Endometrium (tissue), 2 donors: ENCODE results near the gene PRKAR1B.

Experiments
- FAIRE-seq: peaks from 2 replicates; lab custom pipeline; 2012; peaks lifted over from hg19 to GRCh38; lab: Jason Lieb, UNC
- donor health status: control.
- donor health status: control.

Gene PRKAR1B

DNA sequence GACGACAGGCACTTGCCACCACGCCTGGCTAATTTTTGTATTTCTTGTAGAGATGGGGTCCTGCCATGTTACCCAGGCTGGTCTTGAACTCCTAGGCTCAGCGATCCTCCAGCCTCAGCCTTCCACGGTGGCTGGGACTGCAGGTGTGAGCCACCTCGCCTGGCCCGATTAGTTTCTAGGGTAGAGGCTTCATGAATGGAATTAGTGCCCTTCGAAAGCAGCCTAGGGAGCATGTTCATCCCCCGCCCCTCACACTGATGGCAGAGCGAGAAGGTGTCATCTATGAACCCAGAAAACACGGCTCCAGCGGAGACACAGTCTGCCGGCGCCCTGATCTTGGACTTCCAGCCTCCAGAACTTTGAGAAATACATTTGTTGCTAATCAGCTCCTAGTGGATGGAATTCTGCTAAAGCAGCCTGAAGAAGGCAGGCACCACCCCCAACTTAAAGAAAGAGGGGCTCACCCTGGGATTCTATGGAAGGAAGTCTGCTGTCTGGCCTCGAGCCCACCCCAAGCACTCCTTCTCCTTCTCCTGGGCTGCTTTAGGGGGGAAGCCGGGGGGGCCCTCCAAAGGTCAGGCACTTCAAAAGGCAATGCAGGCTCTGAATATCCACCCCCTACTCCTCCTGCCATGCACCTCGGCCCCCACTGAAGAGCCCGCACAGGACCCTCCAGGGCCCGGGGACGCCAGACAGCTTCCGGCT is 217.5 kb downstream of the PRKAR1B start:
- FAIRE-seq = no peak

DNA sequence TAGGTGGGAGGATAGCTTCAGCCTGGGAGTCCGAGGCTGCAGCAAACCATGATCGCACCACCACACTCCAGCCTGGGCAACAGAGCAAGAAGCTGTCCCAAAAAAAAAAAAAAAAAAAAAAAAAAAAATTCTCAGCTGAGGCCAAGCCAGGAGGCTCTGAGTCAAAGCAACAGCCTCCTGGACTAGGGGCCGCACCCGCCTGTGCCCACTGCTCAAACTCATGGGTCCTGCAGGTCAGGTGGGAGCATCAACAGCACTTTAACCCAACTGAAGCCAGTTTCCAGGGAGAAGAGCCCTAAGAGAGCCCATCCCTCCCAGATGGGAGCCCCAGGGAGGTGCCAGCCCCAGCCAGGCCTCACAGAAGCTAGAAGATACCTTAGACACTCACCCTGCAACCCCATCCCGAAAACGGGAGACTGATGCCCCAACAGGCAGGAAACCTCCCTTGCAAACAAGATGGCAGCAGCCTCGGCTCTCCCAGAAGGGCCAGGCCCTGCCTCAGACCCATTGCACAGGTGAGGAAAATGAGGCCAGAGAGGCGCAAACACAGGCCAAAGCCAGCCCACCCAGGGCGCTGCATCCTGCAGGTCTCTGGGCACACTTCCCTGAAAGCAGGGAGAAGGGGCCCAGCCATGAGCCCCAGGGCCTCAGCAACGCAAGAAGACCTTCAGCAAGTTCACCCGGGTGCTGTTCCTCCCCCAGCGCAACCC is 218.5 kb downstream of the PRKAR1B start:
- FAIRE-seq = no peak

DNA sequence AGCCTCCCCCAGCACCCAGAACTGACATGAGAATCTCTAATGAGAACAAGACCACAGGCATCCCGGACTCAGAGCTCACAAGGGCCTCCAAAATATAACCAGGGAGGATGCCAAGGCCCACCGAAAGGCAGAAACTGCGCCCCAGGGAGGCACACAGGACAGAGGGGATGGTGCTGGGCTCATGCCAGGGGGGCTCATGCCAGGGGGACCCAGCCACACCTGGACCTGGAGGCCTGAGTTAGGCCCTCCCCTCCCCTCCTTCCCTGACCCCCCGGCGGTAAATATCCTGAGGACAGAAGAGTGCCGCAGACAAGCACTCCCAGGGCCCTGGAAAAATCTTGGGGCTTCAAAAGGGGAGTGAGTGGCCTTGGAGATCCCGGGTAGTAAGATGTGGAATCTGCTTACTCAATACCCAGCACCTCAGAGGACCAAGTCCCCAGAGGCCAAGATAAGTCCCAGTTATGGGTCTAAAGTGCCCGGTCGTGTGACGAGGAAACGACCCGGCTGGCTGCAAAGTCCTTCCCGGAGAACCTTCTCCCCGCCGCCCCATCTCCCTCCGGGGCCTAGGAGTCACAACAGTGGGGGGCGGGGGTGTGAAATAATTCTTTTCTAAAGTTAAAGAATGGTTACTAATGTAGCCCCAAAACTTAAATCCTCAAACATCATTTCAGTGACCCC is 219.3 kb downstream of the PRKAR1B start:
- FAIRE-seq = no peak

DNA sequence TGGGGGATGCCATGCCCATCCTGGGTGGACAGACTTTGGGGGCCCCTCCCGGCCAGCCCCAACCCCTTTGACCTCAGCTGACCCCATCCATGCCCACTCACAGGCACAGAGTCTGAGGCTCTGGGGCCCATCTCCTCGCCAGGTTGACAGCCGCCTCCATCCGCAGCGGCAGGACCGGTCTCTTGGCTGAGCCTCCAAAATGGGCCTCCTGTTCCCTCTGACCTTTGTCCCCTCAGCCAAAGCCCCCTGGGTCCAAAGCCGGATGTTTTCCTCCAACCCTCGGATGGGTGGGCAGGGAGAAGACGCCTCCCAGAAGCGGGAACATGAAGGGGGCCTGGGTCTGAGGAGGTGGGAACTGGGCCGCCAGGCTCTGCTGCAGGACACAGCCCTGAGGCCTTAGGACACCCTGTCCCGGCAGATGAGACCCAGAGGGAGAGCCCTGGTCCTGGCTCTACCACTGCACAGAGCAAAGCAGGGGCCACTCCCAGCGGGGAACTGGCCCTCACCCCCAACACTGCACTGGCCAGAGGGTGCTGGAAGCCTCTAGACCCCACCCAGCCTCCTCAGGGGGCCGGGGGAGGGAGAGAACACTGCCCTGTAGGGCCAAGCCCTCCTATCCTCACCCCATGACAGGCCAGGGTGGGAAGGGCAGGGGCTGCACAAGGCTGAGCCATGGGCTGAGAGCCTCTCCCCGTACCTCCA is 220.0 kb downstream of the PRKAR1B start:
- no peak for FAIRE-seq

DNA sequence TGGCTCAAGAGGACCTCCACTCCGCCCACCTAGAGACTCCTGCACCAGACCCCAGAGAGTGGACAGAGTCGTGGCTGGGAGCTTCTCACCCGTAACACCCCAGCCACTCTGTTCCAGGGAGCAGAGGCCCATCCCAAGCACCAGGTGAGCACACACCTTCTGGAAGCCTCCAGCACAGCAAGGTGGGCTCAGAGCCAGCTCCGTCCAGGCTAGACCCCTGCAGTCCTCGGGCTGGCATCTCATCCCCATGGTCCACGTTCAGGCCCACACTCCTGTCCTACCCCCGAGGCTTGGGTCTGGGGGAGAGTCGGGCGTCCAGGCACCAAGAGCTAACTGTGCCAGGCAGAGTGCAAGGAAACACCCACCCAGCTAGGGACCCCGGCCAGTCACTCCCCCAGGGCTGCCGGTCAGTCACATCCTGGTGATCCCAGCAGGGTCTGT is 220.7 kb downstream of the PRKAR1B start:
- FAIRE-seq = no peak

DNA sequence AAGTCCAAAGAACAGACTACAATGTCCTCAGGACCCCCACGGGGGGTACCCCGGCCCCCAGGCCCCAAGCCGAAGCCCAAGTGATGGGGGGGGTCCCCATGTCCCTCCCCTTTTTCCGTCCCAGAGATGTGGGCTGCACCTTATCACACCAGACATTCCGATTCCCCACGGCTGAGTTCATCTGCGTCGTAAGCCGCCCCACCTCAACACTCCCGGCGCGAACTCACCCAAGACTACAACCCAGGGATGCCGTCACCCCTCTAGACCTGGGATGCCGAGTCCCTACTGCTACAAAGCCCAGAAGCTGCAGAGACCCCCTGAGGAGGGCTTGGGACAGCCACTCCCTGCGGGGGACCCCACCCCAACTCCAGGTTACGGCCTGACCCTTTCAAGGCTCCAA is 221.9 kb downstream of the PRKAR1B start:
- FAIRE-seq = no peak

DNA sequence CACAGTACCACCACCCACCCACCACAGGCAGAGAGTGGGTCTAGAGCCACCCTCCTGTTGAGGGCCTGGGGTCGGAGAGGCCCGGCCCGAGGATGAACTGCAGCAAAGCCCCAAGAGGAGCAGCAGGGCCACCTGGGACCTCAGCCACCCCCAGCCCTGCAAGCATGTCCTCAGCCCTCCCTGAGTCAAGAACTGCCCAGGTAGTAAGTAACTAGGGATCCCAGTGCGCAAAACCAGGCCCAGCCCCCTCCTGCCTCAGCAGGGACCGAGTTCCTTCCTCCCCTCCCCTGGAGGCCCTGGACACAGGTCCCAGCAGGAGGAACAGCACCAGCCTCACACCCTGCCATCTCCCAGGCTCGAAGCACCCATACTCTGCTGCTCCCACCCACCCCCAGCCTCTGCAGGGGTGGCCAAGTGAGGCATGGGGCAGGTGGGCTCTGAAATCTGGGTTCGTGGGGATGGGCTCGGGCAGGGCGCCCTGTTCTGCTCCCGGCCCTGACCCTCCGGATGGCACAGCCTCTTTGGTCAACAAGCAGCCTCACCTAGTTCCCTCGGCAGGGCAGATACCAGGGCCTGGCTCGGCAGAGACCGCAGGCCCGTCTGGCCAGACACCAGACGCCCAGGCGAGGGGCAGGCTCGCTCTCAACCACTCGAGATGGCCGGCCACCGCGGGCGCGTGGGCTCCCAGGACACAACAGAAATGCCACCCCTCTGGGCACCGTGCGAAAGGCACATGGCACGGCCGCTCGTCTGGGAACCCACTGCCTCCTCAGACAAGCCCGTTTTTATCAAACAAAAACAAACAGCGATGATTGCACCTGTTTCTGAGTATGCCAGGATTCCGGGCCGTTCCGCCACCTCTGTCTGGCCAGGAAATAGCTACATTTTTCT is 222.6 kb downstream of the PRKAR1B start:
- FAIRE-seq = no peak

DNA sequence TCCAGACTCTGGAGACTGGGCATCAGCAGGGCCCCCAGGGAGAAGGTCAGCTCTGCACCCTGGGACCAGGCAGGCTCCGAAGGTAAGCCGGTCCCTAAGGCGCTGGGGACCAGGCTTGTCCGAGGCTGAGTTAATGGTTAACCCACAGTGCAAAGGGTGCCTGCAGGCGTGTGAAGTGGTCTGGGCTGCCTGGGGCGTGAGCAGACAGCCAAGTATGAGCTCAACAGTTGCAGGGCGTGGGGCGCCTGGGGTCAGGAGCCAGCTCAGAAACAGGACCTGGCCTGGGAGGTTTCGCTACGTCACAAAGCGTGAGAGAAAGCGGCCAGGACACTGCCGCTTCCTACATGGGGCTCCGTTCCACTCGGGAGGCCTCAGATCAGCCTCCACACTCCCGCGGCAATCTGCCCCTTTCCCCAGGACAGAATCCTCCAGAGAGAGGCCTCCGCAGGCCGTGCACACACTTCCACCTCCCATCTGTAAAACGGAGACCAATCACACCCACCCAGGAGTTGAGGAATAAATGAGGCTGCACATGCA is 223.4 kb downstream of the PRKAR1B start:
- no peak for FAIRE-seq

DNA sequence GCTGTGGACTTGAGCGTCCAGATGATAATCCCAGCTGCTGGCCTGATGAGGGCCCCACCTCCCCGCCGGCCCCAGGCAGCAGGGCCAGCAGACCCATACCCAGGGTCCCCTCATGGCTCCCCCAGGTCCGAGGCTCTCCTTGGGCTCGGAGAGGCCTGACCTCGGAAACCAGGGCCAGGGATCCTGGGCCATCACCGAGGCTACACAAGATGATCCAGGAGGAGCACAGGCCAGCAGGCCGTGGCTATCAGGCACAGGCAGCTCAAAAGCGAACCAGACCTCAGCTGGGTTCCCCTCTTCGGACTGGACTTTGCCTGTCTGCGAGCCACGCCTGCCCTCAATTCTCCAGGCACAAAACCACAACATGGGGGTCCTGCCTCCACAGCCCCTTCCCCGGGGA is 224.8 kb downstream of the PRKAR1B start:
- no peak for FAIRE-seq

DNA sequence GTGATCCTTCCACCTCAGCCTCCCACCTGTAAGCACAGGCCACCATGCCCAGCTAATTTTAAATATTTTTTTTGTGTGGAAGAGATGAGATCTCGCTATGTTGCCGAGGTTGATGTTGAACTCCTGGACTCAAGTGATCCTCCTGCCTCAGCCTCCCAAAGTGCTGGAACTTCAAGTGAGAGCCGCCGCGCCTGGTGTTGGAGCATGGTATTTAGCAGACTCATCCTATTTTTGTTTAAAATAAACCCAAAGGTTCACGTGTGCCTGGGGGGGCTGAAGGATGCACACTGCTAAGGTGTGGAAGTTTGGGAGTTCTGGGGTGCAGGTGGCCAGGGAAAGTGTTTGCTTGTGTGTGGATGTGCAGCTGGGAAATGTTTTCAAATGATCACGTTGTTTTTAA is 225.6 kb downstream of the PRKAR1B start:
- no peak for FAIRE-seq

DNA sequence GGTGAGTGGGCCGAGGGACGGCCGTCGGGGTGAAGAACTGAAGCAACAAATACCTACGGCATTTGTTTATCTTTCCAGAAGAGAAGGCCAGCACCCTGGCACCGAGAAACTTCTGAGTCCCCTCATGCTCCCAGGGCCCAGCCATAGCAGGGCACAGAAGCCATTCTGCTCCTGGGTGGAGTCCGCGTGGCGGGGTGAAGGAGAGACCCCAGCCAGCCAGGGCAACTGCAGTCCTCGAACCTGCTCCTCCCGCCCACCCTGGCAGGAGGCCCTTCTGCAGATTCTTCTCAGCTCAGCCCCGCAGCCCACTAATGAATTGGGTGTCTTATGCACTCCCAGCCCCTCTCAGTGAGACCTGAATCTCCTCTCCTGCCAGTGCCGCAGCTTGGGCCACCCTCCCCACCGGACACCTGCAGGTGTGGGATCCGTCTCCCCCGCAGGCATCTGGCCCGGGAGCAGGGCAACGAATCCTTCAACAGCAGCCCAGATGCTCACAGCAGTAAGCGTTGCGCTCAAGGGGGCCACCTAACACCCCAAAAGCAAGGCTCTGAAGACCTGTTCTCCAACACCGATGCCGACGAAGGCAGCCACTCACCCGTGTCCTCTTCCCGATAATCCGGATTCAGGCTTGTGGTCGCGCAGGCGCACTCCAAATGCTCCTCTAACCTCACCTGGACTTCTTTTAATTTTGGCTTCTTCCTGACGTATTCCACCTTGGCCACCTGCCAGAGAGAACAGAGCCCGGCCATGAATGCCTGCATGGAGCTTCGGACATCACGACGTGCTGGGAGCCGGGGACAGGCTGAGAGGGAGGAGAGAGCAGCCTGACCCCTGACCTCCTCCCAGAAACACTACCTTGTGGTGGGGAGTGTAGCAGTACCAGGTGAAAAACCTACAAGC is 226.3 kb downstream of the PRKAR1B start:
- FAIRE-seq = no peak

DNA sequence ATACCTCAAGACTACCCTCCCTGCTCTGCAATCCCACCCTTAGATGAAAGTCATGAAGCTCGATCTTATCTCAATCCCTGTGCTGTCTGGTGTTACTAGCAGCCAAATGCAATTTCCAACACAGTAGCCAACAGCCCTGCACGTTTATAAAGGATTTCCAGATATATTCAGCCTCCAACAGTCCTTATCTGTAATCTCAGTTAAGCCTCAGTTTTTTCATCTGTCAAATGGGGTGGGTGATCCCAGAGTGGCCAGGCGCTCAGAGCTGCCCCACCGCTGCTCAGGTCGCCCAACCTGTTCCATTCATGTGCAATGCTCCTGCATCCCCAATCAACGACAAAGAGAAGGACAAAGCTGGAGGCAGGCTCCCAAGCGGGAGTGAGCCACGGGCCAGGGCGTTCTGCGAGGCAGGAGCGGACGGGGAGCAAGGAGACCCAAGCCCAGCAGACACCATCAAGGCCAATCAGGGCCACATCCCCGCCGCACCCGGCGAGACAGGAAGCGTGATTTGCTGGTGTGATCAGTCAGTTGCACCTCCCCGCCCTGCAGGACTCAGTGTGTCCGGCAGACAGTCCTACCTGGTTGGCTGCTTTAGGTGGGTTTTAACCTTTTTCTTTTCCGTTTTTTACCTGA is 227.1 kb downstream of the PRKAR1B start:
- no peak for FAIRE-seq
